ENCODE data around the gene PARP15. TPM values are rescaled to one million over a fixed set of nuclear protein-coding genes. Genes with fewer than 3 reads are reported as not detected.
A peak's percentile ranks its signal among the peaks of the same experiment; 100 is the strongest.

The PARP15 gene
- total RNA-seq, 1 donor from 2014 or later = 213 TPM

GRCh38 chr3:122660297-122660974, 83.0 kb downstream of the PARP15 start:
- H3K27ac Mint-ChIP-seq = no peak overlapping the region
- no peak for ATAC-seq (ENCODE audit: low read depth)
- no peak overlapping the region for H3K4me3 Mint-ChIP-seq
- no peaks in the 10 kb centered on the region for H3K36me3 Mint-ChIP-seq (ENCODE audit: low read depth)
- H3K4me1 Mint-ChIP-seq = peaks cover 15% of the 10 kb centered on the region
- TF ChIP-seq CTCF (IDR thresholded peaks at IDR 0.05) = no peak
- no peak for DNase-seq
- H3K27me3 Mint-ChIP-seq = no peaks in the 10 kb centered on the region
- H3K9me3 Mint-ChIP-seq = peaks cover 8% of the 10 kb centered on the region
- ChIA-PET POLR2A (no interaction called here), CTCF (interaction anchor here (0.8 to 1.2 kb wide), 2 partner anchors 101 to 267 kb away, joined by 3 to 4 read pairs; no protein-coding TSS in a partner anchor)
- intact Hi-C loops (cut with micrococcal nuclease) = no loop called here

GRCh38 chr3:122661633-122662032, 84.2 kb downstream of the PARP15 start:
- peaks cover 12% of the 10 kb centered on the region for H3K4me1 Mint-ChIP-seq
- H3K9me3 Mint-ChIP-seq = peaks cover 8% of the 10 kb centered on the region
- DNase-seq (no peak), ATAC-seq (ENCODE audit: low read depth) (peak; percentile 40)
- no peaks in the 10 kb centered on the region for H3K36me3 Mint-ChIP-seq (ENCODE audit: low read depth)
- H3K4me3 Mint-ChIP-seq = peak overlapping the region; percentile 52
- ChIA-PET POLR2A (interaction anchor here (0.7 to 1.0 kb wide), 2 partner anchors 18 to 51 kb away, joined by 3 to 6 read pairs; no protein-coding TSS in a partner anchor), CTCF (interaction anchor here (1.3 kb wide), 1 partner anchor 101 kb away, joined by 3 read pairs; no protein-coding TSS in a partner anchor)
- intact Hi-C loops (cut with micrococcal nuclease) = loop anchor here (2.0 kb wide), 1 partner anchor 15 kb away; no protein-coding TSS in a partner anchor
- H3K27ac Mint-ChIP-seq = peak overlapping the region; percentile 50
- no peaks in the 10 kb centered on the region for H3K27me3 Mint-ChIP-seq
- TF ChIP-seq CTCF (IDR thresholded peaks at IDR 0.05) = no peak

DNA sequence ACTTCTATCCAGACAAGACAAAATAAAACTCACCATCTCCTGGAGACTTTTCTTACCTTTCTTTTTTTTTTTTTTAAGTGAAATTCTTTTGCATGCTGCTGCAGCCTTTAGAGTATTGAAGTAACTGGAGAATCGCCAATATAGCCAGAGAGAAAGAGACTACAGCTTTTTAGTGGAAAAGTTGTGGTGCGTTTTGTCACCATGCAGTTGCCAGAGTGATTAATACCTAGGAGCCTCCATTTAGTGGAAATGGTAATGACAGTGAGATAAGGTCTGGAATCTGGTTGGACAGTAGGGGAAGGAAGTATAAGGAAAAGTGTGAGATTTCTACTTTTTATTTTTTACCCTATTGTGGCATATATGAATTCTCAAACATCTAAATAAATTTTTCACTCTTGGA, 85.1 kb downstream of the PARP15 start:
- ChIA-PET POLR2A (interaction anchor here (0.6 to 1.0 kb wide), 4 partner anchors 17 to 980 kb away, joined by 3 to 6 read pairs (median 4); no protein-coding TSS in a partner anchor), CTCF (interaction anchor here (1.3 kb wide), 1 partner anchor 102 kb away, joined by 3 read pairs; no protein-coding TSS in a partner anchor)
- H3K27me3 Mint-ChIP-seq = no peaks in the 10 kb centered on the region
- TF ChIP-seq CTCF (IDR thresholded peaks at IDR 0.05) = no peak
- H3K9me3 Mint-ChIP-seq = peaks cover 8% of the 10 kb centered on the region
- H3K4me3 Mint-ChIP-seq = no peak overlapping the region
- no peak for ATAC-seq (ENCODE audit: low read depth)
- no peaks in the 10 kb centered on the region for H3K36me3 Mint-ChIP-seq (ENCODE audit: low read depth)
- intact Hi-C loops (cut with micrococcal nuclease) = loop anchor here (2.0 kb wide), 1 partner anchor 16 kb away; no protein-coding TSS in a partner anchor
- H3K27ac Mint-ChIP-seq = no peak overlapping the region
- H3K4me1 Mint-ChIP-seq = peaks cover 12% of the 10 kb centered on the region
- DNase-seq = no peak

GRCh38 chr3:122665226-122665786, 87.9 kb downstream of the PARP15 start:
- CTCF ChIA-PET = interaction anchor here (1.6 kb wide), 1 partner anchor 16 kb away, joined by 3 read pairs; the partner anchor contains the start of gene PARP14
- DNase-seq = no peak
- H3K27ac Mint-ChIP-seq = no peak overlapping the region
- H3K27me3 Mint-ChIP-seq = no peaks in the 10 kb centered on the region
- intact Hi-C loops (cut with micrococcal nuclease) = no loop called here
- H3K9me3 Mint-ChIP-seq = peaks cover 8% of the 10 kb centered on the region
- POLR2A ChIA-PET = no interaction called here
- H3K4me3 Mint-ChIP-seq = no peak overlapping the region
- H3K36me3 Mint-ChIP-seq (ENCODE audit: low read depth) = no peaks in the 10 kb centered on the region
- no peak for TF ChIP-seq CTCF (IDR thresholded peaks at IDR 0.05)
- ATAC-seq (ENCODE audit: low read depth) = no peak
- peaks cover 8% of the 10 kb centered on the region for H3K4me1 Mint-ChIP-seq

DNA sequence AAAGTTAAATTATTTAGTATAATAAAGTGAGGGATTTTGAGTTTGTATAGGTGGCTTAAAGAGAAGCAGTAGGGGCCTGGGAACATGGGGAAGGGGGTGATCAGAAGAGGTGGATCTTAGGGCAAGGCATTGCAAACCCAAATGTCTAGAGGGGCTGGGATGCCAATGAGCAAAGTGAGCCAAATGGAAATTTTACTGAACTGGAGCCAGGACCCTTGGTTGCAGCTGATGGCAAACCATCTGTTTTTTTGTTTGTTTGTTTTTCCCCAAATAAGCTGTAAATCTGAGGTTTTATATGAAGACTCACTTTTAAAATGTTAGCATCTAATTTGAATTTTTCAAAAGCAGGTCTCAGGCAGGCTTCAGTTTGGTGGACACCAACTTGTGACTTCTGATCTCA, 88.4 kb downstream of the PARP15 start:
- intact Hi-C loops (cut with micrococcal nuclease) = no loop called here
- H3K36me3 Mint-ChIP-seq (ENCODE audit: low read depth) = no peaks in the 10 kb centered on the region
- TF ChIP-seq CTCF (IDR thresholded peaks at IDR 0.05) = no peak
- peaks cover 4% of the 10 kb centered on the region for H3K9me3 Mint-ChIP-seq
- CTCF ChIA-PET = interaction anchor here (1.6 kb wide), 1 partner anchor 15 kb away, joined by 3 read pairs; the partner anchor contains the start of gene PARP14
- peaks cover 8% of the 10 kb centered on the region for H3K4me1 Mint-ChIP-seq
- no peaks in the 10 kb centered on the region for H3K27me3 Mint-ChIP-seq
- POLR2A ChIA-PET = interaction anchor here (0.6 kb wide), 1 partner anchor 66 kb away, joined by 4 read pairs; no protein-coding TSS in a partner anchor
- no peak overlapping the region for H3K4me3 Mint-ChIP-seq
- H3K27ac Mint-ChIP-seq = no peak overlapping the region
- DNase-seq (no peak), ATAC-seq (ENCODE audit: low read depth) (no peak)
